PFSK-1 (cell line): ENCODE data around the gene PXDN.

Experiments
- FOXP2 ChIP-seq: optimal IDR thresholded peaks from 2 replicates; pipeline ENCODE3; 2011; ENCODE audit warnings: borderline replicate concordance, control low read depth, inconsistent platforms; ENCODE audit not compliant: insufficient read depth; ENCODE audit errors: extremely low read length, extremely low read depth
- POLR2AphosphoS5 ChIP-seq: IDR thresholded peaks from 2 replicates; pipeline ENCODE4 v1.6.1; 2012; ENCODE audit warnings: low read depth, mild to moderate bottlenecking, control low read depth, low read length, moderate library complexity
- REST ChIP-seq, 2 experiments: IDR thresholded peaks; 2 replicates each; pipeline versions ENCODE4 v1.6.1 to v1.8.0; 2011 to 2012; ENCODE audit warnings: low read depth in 2 of 2, low read length in 2 of 2, control low read depth in 1 of 2, inconsistent platforms in 1 of 2, mild to moderate bottlenecking in 1 of 2, moderate library complexity in 1 of 2; ENCODE audit not compliant: insufficient read depth in 1 of 2
- SIN3A ChIP-seq: IDR thresholded peaks from 2 replicates; pipeline ENCODE4 v1.6.1; 2012; ENCODE audit warnings: mild to moderate bottlenecking, low read length, moderate library complexity, borderline replicate concordance; ENCODE audit not compliant: insufficient read depth
- TAF1 ChIP-seq: IDR thresholded peaks from 2 replicates; pipeline ENCODE4 v1.6.1; 2012; ENCODE audit warnings: low read length, control low read depth, borderline replicate concordance; ENCODE audit not compliant: insufficient read depth

GRCh38 chr2:1736997-1737480 is 7.3 kb downstream of the PXDN start:
- TF ChIP-seq POLR2AphosphoS5, result peak; percentile 65
- no peak for TF ChIP-seq REST (IDR thresholded peaks at IDR 0.05; ENCODE audit: insufficient read depth in 1 of 2, low read depth in 2 of 2, low read length in 2 of 2)
- TF ChIP-seq TAF1, result no peak
- TF ChIP-seq SIN3A, result no peak
- TF ChIP-seq FOXP2, result no peak
